NCI-H460 (cell line): Measurements from ENCODE around the gene CT47A7. TPM values are rescaled to one million over a fixed set of nuclear protein-coding genes. Genes with fewer than 3 reads are reported as not detected.
"Not testable (repeated sequence)": the region's sequence is repeated elsewhere in the genome, so short reads cannot be mapped to it uniquely, and the experiment has no call there.

Experiments used
- DNase-seq: peaks from one replicate; pipeline ENCODE4 v3.0.0-alpha.2; 2016; ENCODE audit warnings: low read depth; ENCODE audit errors: extremely low read depth
- polyA plus RNA-seq: library from polyadenylated mRNA; depleted of rRNA; stranded (reverse); fragments of >200 nt; gene quantifications from 2 replicates; pipeline ENCODE4 v1.2.3, GENCODE V29; 2014; cell fraction: nucleus; rRNA removed
- small RNA-seq, 2 experiments: library from RNA; depleted of rRNA; stranded (forward); fragments of <200 nt; gene quantifications; one replicate each; pipeline ENCODE3, GENCODE V24; 2014
- total RNA-seq: library from RNA; depleted of rRNA; stranded (reverse); fragments of >200 nt; shearing (Covaris generic); gene quantifications from 2 replicates; pipeline ENCODE4 v1.2.3, GENCODE V29; 2014; rRNA removed

CT47A7 gene
- total RNA-seq: not detected in 2 replicates
- not detected in 2 replicates for polyA plus RNA-seq

DNA sequence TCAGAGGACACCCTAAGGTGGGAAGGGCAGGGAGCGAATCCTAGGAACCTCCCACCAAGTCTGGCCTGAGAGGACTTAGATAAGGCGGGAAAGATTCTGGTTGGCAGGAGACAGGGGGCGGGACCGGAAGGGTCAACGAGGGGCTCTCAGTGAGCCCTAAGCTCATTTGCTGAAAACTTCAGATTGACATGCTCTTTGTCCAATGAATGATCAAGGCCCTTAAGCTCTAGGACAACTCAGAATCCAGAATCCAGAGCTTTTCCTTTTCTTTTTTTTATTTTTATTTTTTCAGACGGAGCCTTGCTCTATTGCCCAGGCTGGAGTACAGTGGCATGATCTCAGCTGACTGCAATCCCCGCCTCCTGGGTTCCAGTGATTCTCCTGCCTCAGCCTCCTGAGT lies at the start of gene CT47A7:
TSS of gene CT47A7 (minus strand) at position 101 of the 400 bp plus-strand sequence. CDS start 255 bp downstream, outside the sequence.
- DNase-seq: not testable (repeated sequence)

DNA sequence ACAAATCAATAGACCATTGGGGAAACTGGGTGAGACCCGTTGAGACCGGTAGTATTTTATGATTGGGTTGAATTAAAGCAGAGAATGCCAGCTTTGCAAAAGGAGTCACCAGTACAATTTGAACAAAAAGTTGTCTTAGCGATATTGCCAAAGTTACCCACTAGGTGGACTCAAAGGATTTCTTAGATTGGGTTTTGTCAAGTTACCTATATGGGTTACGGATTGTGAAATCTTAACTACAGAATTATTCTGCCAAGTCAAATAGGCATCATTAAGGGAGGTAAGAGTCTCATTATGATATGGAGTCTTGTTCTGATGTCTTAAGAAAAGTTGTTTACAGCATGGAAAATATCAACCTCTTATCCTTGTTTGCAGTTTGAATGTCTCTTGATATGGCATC lies 44.2 kb upstream of the CT47A7 start:
- DNase-seq: peak; percentile 21

DNA sequence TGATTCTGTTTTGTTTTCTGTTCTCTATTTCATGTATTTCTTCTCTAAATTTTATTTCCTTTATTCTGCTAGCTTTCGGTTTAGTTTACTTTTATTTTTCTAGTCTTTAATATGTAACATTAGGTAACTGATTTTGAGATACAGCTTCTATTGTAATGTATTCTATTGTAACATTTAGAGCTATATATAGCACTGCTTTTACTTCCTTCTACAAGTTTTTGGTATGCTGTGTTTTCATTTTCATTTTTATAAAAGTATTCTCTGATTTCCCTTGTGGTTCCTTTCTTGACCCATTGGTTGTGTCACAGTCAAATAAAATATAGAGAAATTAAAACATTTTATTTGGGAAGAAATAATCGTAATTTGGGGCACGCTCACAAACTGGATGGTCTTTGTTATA lies 43.0 kb upstream of the CT47A7 start:
- DNase-seq: no peak

DNA sequence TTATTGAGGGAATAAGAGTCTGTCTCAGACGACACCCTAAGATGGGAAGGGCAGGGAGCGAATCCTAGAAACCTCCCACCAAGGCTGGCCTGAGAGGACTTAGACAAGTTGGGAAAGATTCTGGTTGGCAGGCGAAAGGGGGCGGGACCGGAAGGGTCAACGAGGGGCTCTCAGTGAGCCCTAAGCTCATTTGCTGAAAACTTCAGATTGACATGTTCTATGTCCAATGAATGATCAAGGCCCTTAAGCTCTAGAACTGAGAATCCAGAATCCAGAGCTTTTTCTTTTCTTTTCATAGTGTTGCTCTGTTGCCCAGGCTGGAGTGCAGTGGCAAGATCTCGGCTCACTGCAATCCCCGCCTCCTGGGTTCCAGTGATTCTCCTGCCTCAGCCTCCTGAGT lies 29.3 kb upstream of the CT47A7 start, which contains the start of gene CT47A1:
TSS of gene CT47A1 (minus strand) at position 101 of the 400 bp plus-strand sequence. CDS start 231 bp downstream, outside the sequence.
- DNase-seq: not testable (repeated sequence)

Small RNA genes within 50 kb of the gene (small RNA-seq; reads per million reads assigned to genes)
- gene AL670379.1: 0 reads per million in 2 experiments
- 0 reads per million in 2 experiments for gene AL670379.10
- gene AL670379.11: 0 reads per million in 2 experiments
- gene AL670379.12: 0 reads per million in 2 experiments
- 0 reads per million in 2 experiments for gene AL670379.2
- 0 reads per million in 2 experiments for gene AL670379.3
- gene AL670379.4: 0 reads per million in 2 experiments
- gene AL670379.5: 0 reads per million in 2 experiments
- gene AL670379.6: 0 reads per million in 2 experiments
- gene AL670379.7: 0 reads per million in 2 experiments
- 0 reads per million in 2 experiments for gene AL670379.8
- gene AL670379.9: 0 reads per million in 2 experiments

Other genes starting within 250 kb of the CT47A7 start
- gene CT47B1, start 80.7 kb downstream of the CT47A7 start, total RNA-seq: not detected in 2 replicates
- not detected in 2 replicates for gene CT47A11, start 19.4 kb downstream of the CT47A7 start, total RNA-seq
- not detected in 2 replicates for gene CT47A10, start 14.6 kb downstream of the CT47A7 start, total RNA-seq
- not detected in 2 replicates for gene CT47A9, start 9.7 kb downstream of the CT47A7 start, total RNA-seq
- gene CT47A8, start 4.9 kb downstream of the CT47A7 start, total RNA-seq: not detected in 2 replicates
- not detected in 2 replicates for gene CT47A6, start 4.9 kb upstream of the CT47A7 start, total RNA-seq
- gene CT47A5, start 9.7 kb upstream of the CT47A7 start, total RNA-seq: not detected in 2 replicates
- not detected in 2 replicates for gene CT47A4, start 14.6 kb upstream of the CT47A7 start, total RNA-seq
- gene CT47A3, start 19.5 kb upstream of the CT47A7 start, total RNA-seq: not detected in 2 replicates
- not detected in 2 replicates for gene CT47A2, start 24.3 kb upstream of the CT47A7 start, total RNA-seq
- gene CT47A1, start 29.2 kb upstream of the CT47A7 start, total RNA-seq: not detected in 2 replicates
- 0.26 and 0.35 TPM in 2 replicates for gene GLUD2, start 91.0 kb upstream of the CT47A7 start, total RNA-seq